Psoas muscle (tissue), 8 donors: ENCODE results near the gene NEK5. TPM values are rescaled to one million over a fixed set of nuclear protein-coding genes. Genes with fewer than 3 reads are reported as not detected.

Source experiments
- ATAC-seq, 4 donors: fragments of 200-7000 bp; cut with Tn5 transposase; one replicate each; pipeline ENCODE4 v1.9.1; 2020; ENCODE audit warnings: moderate library complexity in 3 of 4, mild to moderate bottlenecking in 2 of 4
- DNase-seq, 2 donors: peaks; one replicate each; pipeline ENCODE4 v3.0.0-alpha.2; 2020
- H3K27ac ChIP-seq: fragments of 200-600 bp; one replicate; pipeline ENCODE4 v1.8.0; 2022
- H3K27me3 ChIP-seq, 3 donors: fragments of 200-600 bp in 1 of 3; one replicate each; pipeline versions ENCODE4 v1.6.1 to v1.8.0; 2013 to 2022; ENCODE audit warnings: low read length in 2 of 3, mild to moderate bottlenecking in 2 of 3, moderate library complexity in 1 of 3; ENCODE audit not compliant: insufficient read depth in 3 of 3
- H3K36me3 ChIP-seq, 2 donors: fragments of 200-600 bp in 1 of 2; one replicate each; pipeline versions ENCODE4 v1.6.1 to v1.8.0; 2013 to 2022; ENCODE audit warnings: low read depth in 1 of 2, mild to moderate bottlenecking in 1 of 2, moderate library complexity in 1 of 2; ENCODE audit not compliant: insufficient read depth in 1 of 2
- H3K4me1 ChIP-seq: fragments of 200-600 bp; one replicate; pipeline ENCODE4 v1.8.0; 2022
- H3K4me3 ChIP-seq: fragments of 200-600 bp; one replicate; pipeline ENCODE4 v1.8.0; 2022; ENCODE audit warnings: mild to moderate bottlenecking
- H3K9me3 ChIP-seq: fragments of 200-600 bp; one replicate; pipeline ENCODE4 v1.8.0; 2022
- CTCF ChIP-seq: fragments of 200-600 bp; IDR thresholded peaks from one replicate; pipeline ENCODE4 v1.8.0; 2022; ENCODE audit warnings: antibody characterized with exemption
- WGBS, 3 donors: extraction: QIAGEN DNeasy Blood & Tissue Kit; methylation state at CpG; one replicate each; pipeline versions ENCODE4 v1.1.6 to v1.1.7; 2013; 5-methylcytosine and 5-hydroxymethylcytosine counted together
- intact Hi-C, 2 donors: fragments of 100-400 bp; cut with DNase I; formaldehyde crosslinking; loops; one replicate each; pipeline versions ENCODE4 v1.11.0 to v1.14.2; 2022
- polyA plus RNA-seq, 3 donors: library from polyadenylated mRNA; stranded (reverse); fragments of 200-250 nt; gene quantifications; one replicate each; pipeline ENCODE4 v1.2.3, GENCODE V29; 2013
- total RNA-seq, 4 donors: library from RNA; stranded (reverse); fragmentation: NEBNext Ultra II Directional in 2 of 4; extraction: Animal tissue kit (Norgen Biotek cat#: 25700) in 2 of 4; gene quantifications; one replicate each; pipeline versions ENCODE4 v1.2.1 to v1.2.4, GENCODE V29; 2021 to 2023
- donor health status: healthy with polysubstance abuse.
- donor health status: DM: no; HTN: no; CAD: no; lungs with moderate emphysema.
- donor health status: Bipolar disorder and iron deficiency.
- donor health status: healthy.
- donor health status: DM: yes; HTN: yes; CAD: no.
- donor health status: DM: no; HTN: no; CAD: no.
- donor health status: DM: no; HTN: no; CAD: no.
- donor health status: DM: yes; HTN: yes; CAD: no.

The NEK5 gene
- total and polyA plus RNA-seq, 7 donors = 0.03 to 0.48 (median 0.05) TPM; not detected in 4

GRCh38 chr13:51997641-51998330 lies 131.1 kb downstream of the NEK5 start:
- H3K4me1 ChIP-seq = peaks cover 28% of the 10 kb centered on the region
- no peak for TF ChIP-seq CTCF
- DNase-seq (no peak), ATAC-seq (no peak)
- no peak overlapping the region for H3K4me3 ChIP-seq
- no peak overlapping the region for H3K27ac ChIP-seq
- H3K36me3 ChIP-seq = no peaks in the 10 kb centered on the region
- no peaks in the 10 kb centered on the region for H3K27me3 ChIP-seq
- intact Hi-C loops = loop anchor here in 1 of 2 donors (5.0 kb wide), 1 partner anchor 130 kb away; the partner anchor contains the start of gene NEK5
- H3K9me3 ChIP-seq = no peaks in the 10 kb centered on the region
- WGBS, 3 donors = 68 to 88% (median 70%) methylated on average over 8 of the region's 8 CpGs

GRCh38 chr13:51997186-51997585 lies 131.7 kb downstream of the NEK5 start:
- Histone ChIP-seq H3K27ac (no peak overlapping the region), H3K4me1 (peaks cover 28% of the 10 kb centered on the region), H3K4me3 (no peak overlapping the region), H3K9me3 (no peaks in the 10 kb centered on the region), H3K27me3 (no peaks in the 10 kb centered on the region), H3K36me3 (no peaks in the 10 kb centered on the region)
- DNase-seq = no peak
- intact Hi-C loops = loop anchor here in 1 of 2 donors (5.0 kb wide), 1 partner anchor 130 kb away; the partner anchor contains the start of gene NEK5
- WGBS, 3 donors = 96 to 97% (median 96%) methylated on average over 2 of the region's 2 CpGs
- ATAC-seq = no peak
- TF ChIP-seq CTCF = no peak

GRCh38 chr13:51996641-51997040 lies 132.2 kb downstream of the NEK5 start:
- intact Hi-C loops = loop anchor here in 1 of 2 donors (5.0 kb wide), 1 partner anchor 131 kb away; the partner anchor contains the start of gene NEK5
- Histone ChIP-seq H3K27ac (no peak overlapping the region), H3K4me3 (no peak overlapping the region), H3K36me3 (no peaks in the 10 kb centered on the region), H3K4me1 (peaks cover 28% of the 10 kb centered on the region), H3K9me3 (no peaks in the 10 kb centered on the region), H3K27me3 (no peaks in the 10 kb centered on the region)
- DNase-seq (no peak), ATAC-seq (no peak)
- TF ChIP-seq CTCF = no peak
- WGBS, 3 donors = 88 to 94% (median 89%) methylated on average over 4 of the region's 4 CpGs

- DNase-seq (no peak), ATAC-seq (peak; percentile 43 to 66 (median 58))
- Histone ChIP-seq H3K27ac (peak overlapping the region; percentile 13), H3K4me3 (no peak overlapping the region), H3K36me3 (no peaks in the 10 kb centered on the region), H3K27me3 (no peaks in the 10 kb centered on the region), H3K9me3 (no peaks in the 10 kb centered on the region), H3K4me1 (peaks cover 28% of the 10 kb centered on the region)
- 20 to 26% (median 20%) methylated on average over 9 of the region's 9 CpGs for WGBS, 3 donors
- intact Hi-C loops = loop anchor here in 1 of 2 donors (5.0 kb wide), 1 partner anchor 131 kb away; the partner anchor contains the start of gene NEK5
- peak; percentile 7 for TF ChIP-seq CTCF
Observed at GRCh38 chr13:51995677-51996551, 133.0 kb downstream of the NEK5 start.
